ENCODE data around the gene ATP9A.
A peak's percentile ranks its signal among the peaks of the same experiment; 100 is the strongest.
"Not testable (repeated sequence)": the region's sequence is repeated elsewhere in the genome, so short reads cannot be mapped to it uniquely, and the experiment has no call there.

The ATP9A gene

GRCh38 chr20:51723026-51723425 lies 45.2 kb downstream of the ATP9A start:
- DNase-seq, result not testable (repeated sequence)

GRCh38 chr20:51722246-51722645 lies 45.9 kb downstream of the ATP9A start:
- DNase-seq, result not testable (repeated sequence)

GRCh38 chr20:51720854-51721253 lies 47.3 kb downstream of the ATP9A start:
- DNase-seq, result no peak

GRCh38 chr20:51720384-51720783 lies 47.8 kb downstream of the ATP9A start:
- DNase-seq, result no peak

GRCh38 chr20:51715856-51716185 lies 52.4 kb downstream of the ATP9A start:
- no peak for DNase-seq

- DNase-seq, result no peak
Measured at GRCh38 chr20:51715163-51715855, 52.9 kb downstream of the ATP9A start.

- DNase-seq, result no peak
Measured at GRCh38 chr20:51713213-51713598, 55.0 kb downstream of the ATP9A start.

- no peak for DNase-seq
Measured at GRCh38 chr20:51712501-51713212, 55.5 kb downstream of the ATP9A start.

- DNase-seq, result no peak
Measured at GRCh38 chr20:51711426-51711825, 56.8 kb downstream of the ATP9A start.

GRCh38 chr20:51710361-51710894 lies 57.8 kb downstream of the ATP9A start:
- DNase-seq, result no peak

- no peak for DNase-seq
Measured at GRCh38 chr20:51705400-51705799, 62.8 kb downstream of the ATP9A start.

- no peak for DNase-seq
Measured at GRCh38 chr20:51703400-51704287, 64.5 kb downstream of the ATP9A start.

- DNase-seq, result no peak
Measured at GRCh38 chr20:51702556-51702955, 65.6 kb downstream of the ATP9A start.

- peak; percentile 12 for DNase-seq
Measured at GRCh38 chr20:51700809-51701285, 67.3 kb downstream of the ATP9A start.

GRCh38 chr20:51698252-51698651 lies 69.9 kb downstream of the ATP9A start:
- no peak for DNase-seq

GRCh38 chr20:51697096-51697826 lies 70.9 kb downstream of the ATP9A start:
- peak; percentile 21 for DNase-seq

GRCh38 chr20:51696304-51697071 lies 71.7 kb downstream of the ATP9A start:
- peak; percentile 57 for DNase-seq

- no peak for DNase-seq
Measured at GRCh38 chr20:51695574-51696303, 72.5 kb downstream of the ATP9A start.

- DNase-seq, result no peak
Measured at GRCh38 chr20:51692806-51693400, 75.3 kb downstream of the ATP9A start.

GRCh38 chr20:51691703-51692102 lies 76.5 kb downstream of the ATP9A start:
- DNase-seq, result no peak
